Measurements from ENCODE around the gene PCDHA2.

The PCDHA2 gene

DNA sequence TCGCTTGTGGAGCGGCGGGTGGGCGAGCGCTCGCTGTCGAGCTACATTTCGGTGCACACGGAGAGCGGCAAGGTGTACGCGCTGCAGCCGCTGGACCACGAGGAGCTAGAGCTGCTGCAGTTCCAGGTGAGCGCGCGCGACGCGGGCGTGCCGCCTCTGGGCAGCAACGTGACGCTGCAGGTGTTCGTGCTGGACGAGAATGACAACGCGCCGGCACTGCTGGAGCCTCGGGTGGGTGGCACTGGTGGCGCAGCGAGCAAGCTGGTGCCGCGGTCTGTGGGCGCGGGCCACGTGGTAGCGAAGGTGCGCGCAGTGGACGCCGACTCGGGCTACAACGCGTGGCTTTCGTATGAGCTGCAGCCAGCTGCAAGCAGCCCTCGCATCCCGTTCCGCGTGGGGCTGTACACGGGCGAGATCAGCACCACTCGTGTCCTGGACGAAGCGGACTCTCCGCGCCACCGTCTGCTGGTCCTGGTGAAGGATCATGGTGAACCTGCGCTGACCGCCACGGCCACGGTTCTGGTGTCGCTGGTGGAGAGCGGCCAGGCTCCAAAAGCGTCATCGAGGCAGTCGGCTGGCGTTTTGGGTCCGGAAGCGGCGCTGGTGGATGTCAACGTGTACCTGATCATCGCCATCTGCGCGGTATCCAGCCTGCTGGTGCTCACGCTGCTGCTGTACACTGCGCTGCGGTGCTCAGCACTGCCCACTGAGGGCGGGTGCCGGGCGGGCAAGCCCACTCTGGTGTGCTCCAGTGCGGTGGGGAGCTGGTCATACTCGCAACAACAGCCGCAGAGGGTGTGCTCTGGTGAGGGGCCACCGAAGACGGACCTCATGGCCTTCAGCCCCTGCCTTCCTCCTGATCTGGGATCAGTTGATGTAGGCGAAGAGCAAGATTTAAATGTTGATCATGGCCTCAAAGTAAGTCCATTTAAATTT lies 48.4 kb downstream of the PCDHA2 start:
- Mint-ChIP-seq H3K27ac (no peak overlapping the region), H3K27me3 (ENCODE audit: low read depth, poor library complexity) (no peaks in the 10 kb centered on the region), H3K4me3 (no peak overlapping the region), H3K36me3 (ENCODE audit: low read depth) (peaks cover 79% of the 10 kb centered on the region), H3K4me1 (no peaks in the 10 kb centered on the region), H3K9me3 (peaks cover 87% of the 10 kb centered on the region)
- TF ChIP-seq, protein P1, sequence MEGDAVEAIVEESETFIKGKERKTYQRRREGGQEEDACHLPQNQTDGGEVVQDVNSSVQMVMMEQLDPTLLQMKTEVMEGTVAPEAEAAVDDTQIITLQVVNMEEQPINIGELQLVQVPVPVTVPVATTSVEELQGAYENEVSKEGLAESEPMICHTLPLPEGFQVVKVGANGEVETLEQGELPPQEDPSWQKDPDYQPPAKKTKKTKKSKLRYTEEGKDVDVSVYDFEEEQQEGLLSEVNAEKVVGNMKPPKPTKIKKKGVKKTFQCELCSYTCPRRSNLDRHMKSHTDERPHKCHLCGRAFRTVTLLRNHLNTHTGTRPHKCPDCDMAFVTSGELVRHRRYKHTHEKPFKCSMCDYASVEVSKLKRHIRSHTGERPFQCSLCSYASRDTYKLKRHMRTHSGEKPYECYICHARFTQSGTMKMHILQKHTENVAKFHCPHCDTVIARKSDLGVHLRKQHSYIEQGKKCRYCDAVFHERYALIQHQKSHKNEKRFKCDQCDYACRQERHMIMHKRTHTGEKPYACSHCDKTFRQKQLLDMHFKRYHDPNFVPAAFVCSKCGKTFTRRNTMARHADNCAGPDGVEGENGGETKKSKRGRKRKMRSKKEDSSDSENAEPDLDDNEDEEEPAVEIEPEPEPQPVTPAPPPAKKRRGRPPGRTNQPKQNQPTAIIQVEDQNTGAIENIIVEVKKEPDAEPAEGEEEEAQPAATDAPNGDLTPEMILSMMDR (IDR thresholded peaks at IDR 0.05) = no peak
- no peak for DNase-seq

Measured in nephron progenitor cell (in vitro differentiated cells).